IMR-90 (cell line): ENCODE results near the gene SPI1. TPM values are rescaled to one million over a fixed set of nuclear protein-coding genes. Genes with fewer than 3 reads are reported as not detected.

Experiments used
- ATAC-seq: fragments of 200-7000 bp; cut with Tn5 transposase; 2 replicates; pipeline ENCODE4 v1.9.1; 2020; ENCODE audit warnings: low read depth, mild to moderate bottlenecking, moderate library complexity
- BruUV-seq: library from RNA; stranded (reverse); fragments of 400-500 nt; replicated peaks from 2 replicates; lab custom pipeline; 2021; lab: Mats Ljungman, UMichigan
- CTCF ChIA-PET: fragments of 300-600 bp; formaldehyde crosslinking; extraction: SDS; loops from one replicate; lab custom pipeline; 2021; ENCODE audit warnings: antibody characterized with exemption; lab: Yijun Ruan, JAX
- POLR2A ChIA-PET: fragments of 300-600 bp; sonication (Branson Sonifier 250); formaldehyde crosslinking; loops from one replicate; lab custom pipeline; 2022; ENCODE audit warnings: antibody characterized with exemption; ENCODE audit not compliant: unreplicated experiment; lab: Charles Lee
- DNase-seq: peaks from one replicate; pipeline ENCODE4 v3.0.0; 2013
- H2AFZ ChIP-seq: replicated peaks from 2 replicates; pipeline ENCODE3; 2013; ENCODE audit warnings: low read length, mild to moderate bottlenecking; ENCODE audit not compliant: poor library complexity
- H2AK5ac ChIP-seq: 2 replicates; pipeline ENCODE4 v1.6.1; 2013; ENCODE audit warnings: low read depth, low read length, inconsistent platforms
- H2AK9ac ChIP-seq: replicated peaks from 2 replicates; pipeline ENCODE3; 2013; ENCODE audit warnings: mild to moderate bottlenecking, low read depth, low read length, moderate library complexity; ENCODE audit not compliant: poor library complexity
- H2BK120ac ChIP-seq: 2 replicates; pipeline ENCODE4 v1.6.1; 2013; ENCODE audit warnings: low read depth, low read length, inconsistent platforms
- H2BK15ac ChIP-seq: 3 replicates; pipeline ENCODE4 v1.6.1; 2013; ENCODE audit warnings: low read depth, low read length, inconsistent platforms
- H2BK20ac ChIP-seq: 2 replicates; pipeline ENCODE4 v1.6.1; 2013; ENCODE audit warnings: low read depth, mild to moderate bottlenecking, inconsistent platforms, low read length, moderate library complexity
- H2BK5ac ChIP-seq: 2 replicates; pipeline ENCODE4 v1.6.1; 2013; ENCODE audit warnings: mild to moderate bottlenecking, low read depth, low read length, inconsistent platforms; ENCODE audit not compliant: poor library complexity, severe bottlenecking
- H3K14ac ChIP-seq: replicated peaks from 2 replicates; pipeline ENCODE4 v1.6.1; 2013; ENCODE audit warnings: low read depth, low read length, inconsistent platforms
- H3K18ac ChIP-seq: 2 replicates; pipeline ENCODE4 v1.6.1; 2013; ENCODE audit warnings: low read depth, low read length, control low read depth
- H3K23ac ChIP-seq: 2 replicates; pipeline ENCODE4 v1.6.1; 2013; ENCODE audit warnings: low read depth, low read length, inconsistent platforms
- H3K27ac ChIP-seq: 2 replicates; pipeline ENCODE4 v1.5.1; 2013; ENCODE audit warnings: mild to moderate bottlenecking, control low read depth, low read length; ENCODE audit not compliant: insufficient read depth
- H3K27me3 ChIP-seq: 2 replicates; pipeline ENCODE4 v1.6.1; 2013; ENCODE audit warnings: low read length; ENCODE audit not compliant: control insufficient read depth, insufficient read depth
- H3K36me3 ChIP-seq: 2 replicates; pipeline ENCODE4 v1.6.1; 2013; ENCODE audit warnings: low read length, mixed read lengths; ENCODE audit not compliant: control insufficient read depth, insufficient read depth
- H3K4ac ChIP-seq: 2 replicates; pipeline ENCODE4 v1.6.1; 2013; ENCODE audit warnings: low read depth, low read length, inconsistent platforms
- H3K4me1 ChIP-seq: 2 replicates; pipeline ENCODE4 v1.6.1; 2013; ENCODE audit warnings: low read length, mixed read lengths; ENCODE audit not compliant: control insufficient read depth, insufficient read depth
- H3K4me2 ChIP-seq: 2 replicates; pipeline ENCODE4 v1.6.1; 2013; ENCODE audit warnings: low read depth, mild to moderate bottlenecking, control low read depth, low read length, moderate library complexity
- H3K4me3 ChIP-seq: 2 replicates; pipeline ENCODE4 v1.5.1; 2013; ENCODE audit warnings: low read depth, mild to moderate bottlenecking, control low read depth, low read length, moderate library complexity; ENCODE audit not compliant: insufficient read depth
- H3K56ac ChIP-seq: 2 replicates; pipeline ENCODE4 v1.6.1; 2013; ENCODE audit warnings: low read length, inconsistent platforms; ENCODE audit not compliant: insufficient read depth; ENCODE audit errors: extremely low read depth
- H3K79me1 ChIP-seq, 2 experiments: 2 replicates each; pipeline ENCODE4 v1.6.1; 2013; ENCODE audit warnings: low read length in 2 of 2, inconsistent platforms in 1 of 2, low read depth in 1 of 2
- H3K9ac ChIP-seq: 2 replicates; pipeline ENCODE4 v1.6.1; 2013; ENCODE audit warnings: low read depth, low read length, control low read depth
- H3K9me1 ChIP-seq: 2 replicates; pipeline ENCODE4 v1.6.1; 2013; ENCODE audit warnings: low read length, inconsistent platforms; ENCODE audit not compliant: insufficient read depth
- H3K9me3 ChIP-seq: 2 replicates; pipeline ENCODE4 v1.6.1; 2013; ENCODE audit warnings: low read length; ENCODE audit not compliant: control insufficient read depth, insufficient read depth
- H4K20me1 ChIP-seq: 2 replicates; pipeline ENCODE4 v1.6.1; 2013; ENCODE audit warnings: low read length, inconsistent platforms; ENCODE audit not compliant: insufficient read depth
- H4K5ac ChIP-seq: 2 replicates; pipeline ENCODE4 v1.6.1; 2013; ENCODE audit warnings: mild to moderate bottlenecking, low read depth, low read length, control low read depth
- H4K8ac ChIP-seq, 2 experiments: 2 replicates each; pipeline ENCODE4 v1.6.1; 2013; ENCODE audit warnings: low read depth in 2 of 2, low read length in 2 of 2, control low read depth in 1 of 2, inconsistent platforms in 1 of 2
- H4K91ac ChIP-seq: 2 replicates; pipeline ENCODE4 v1.6.1; 2013; ENCODE audit warnings: low read depth, low read length, inconsistent platforms; ENCODE audit not compliant: insufficient read depth
- CTCF ChIP-seq: conservative IDR thresholded peaks from 2 replicates; pipeline ENCODE4 v1.5.1; 2012; ENCODE audit warnings: mild to moderate bottlenecking, low read depth, low read length, improper control_type of control experiment
- FOS ChIP-seq: fragments of 150-350 bp; IDR thresholded peaks from 2 replicates; pipeline ENCODE4 v1.6.1; 2016; ENCODE audit warnings: low read depth, low read length
- MAFK ChIP-seq: IDR thresholded peaks from 2 replicates; pipeline ENCODE4 v1.6.1; 2012; ENCODE audit warnings: low read depth, low read length, improper control_type of control experiment
- MXI1 ChIP-seq: IDR thresholded peaks from 2 replicates; pipeline ENCODE4 v1.6.1; 2012; ENCODE audit warnings: low read depth, mild to moderate bottlenecking, low read length, moderate library complexity, borderline replicate concordance
- NFE2L2 ChIP-seq: fragments of 150-350 bp; IDR thresholded peaks from 2 replicates; pipeline ENCODE4 v1.6.1; 2016; ENCODE audit warnings: low read depth, mild to moderate bottlenecking, low read length
- POLR2A ChIP-seq: IDR thresholded peaks from 2 replicates; pipeline ENCODE4 v1.6.1; 2012; ENCODE audit warnings: mild to moderate bottlenecking, low read depth, low read length
- RCOR1 ChIP-seq: IDR thresholded peaks from 2 replicates; pipeline ENCODE4 v1.6.1; 2012; ENCODE audit warnings: mild to moderate bottlenecking, low read length, improper control_type of control experiment; ENCODE audit not compliant: insufficient replicate concordance
- SMC3 ChIP-seq: fragments of 150-350 bp; IDR thresholded peaks from 2 replicates; pipeline ENCODE4 v1.6.1; 2016; ENCODE audit warnings: low read depth, mild to moderate bottlenecking, antibody characterized with exemption, low read length, moderate library complexity
- USF2 ChIP-seq: fragments of 150-350 bp; IDR thresholded peaks from 2 replicates; pipeline ENCODE4 v1.6.1; 2017; ENCODE audit warnings: mild to moderate bottlenecking, antibody characterized with exemption, low read length, low read depth
- WGBS, 2 experiments: methylation state at CpG; one replicate each; pipeline versions ENCODE4 v1.1.5 to v1.1.7; 2013; ENCODE audit warnings: missing lambda C conversion rate in 2 of 2; ENCODE audit not compliant: insufficient read length in 1 of 2; ENCODE audit errors: extremely low coverage in 2 of 2; 5-methylcytosine and 5-hydroxymethylcytosine counted together
- dilution Hi-C: fragments of 300-500 bp; cut with HindIII; formaldehyde crosslinking; loops from one replicate; pipeline ENCODE4 v1.14.3; 2018; ENCODE audit warnings: low sequenced_read_pairs; ENCODE audit not compliant: unreplicated experiment
- in situ Hi-C: fragments of 300-500 bp; cut with MboI; formaldehyde crosslinking; loops from 3 replicates; pipeline ENCODE4 v1.14.3; 2019; ENCODE audit warnings: low sequenced_read_pairs, inconsistent platforms, mixed read lengths
- intact Hi-C: fragments of 100-400 bp; cut with micrococcal nuclease; formaldehyde crosslinking; loops from 2 replicates; pipeline ENCODE4 v1.10.0; 2022
- polyA plus RNA-seq, 3 experiments: library from polyadenylated mRNA; depleted of rRNA; stranded (reverse); fragments of >200 nt; gene quantifications; 2 replicates each; pipeline ENCODE4 v1.2.3, GENCODE V29; 2012; ENCODE audit warnings: low replicate concordance in 1 of 3
- total RNA-seq: library from RNA; depleted of rRNA; stranded (reverse); fragments of >200 nt; gene quantifications from 2 replicates; pipeline ENCODE4 v1.2.3, GENCODE V29; 2012

The SPI1 gene
- total and polyA plus RNA-seq, 2 of the 4 experiments (the other 2 are of a cell fraction) = not detected

DNA sequence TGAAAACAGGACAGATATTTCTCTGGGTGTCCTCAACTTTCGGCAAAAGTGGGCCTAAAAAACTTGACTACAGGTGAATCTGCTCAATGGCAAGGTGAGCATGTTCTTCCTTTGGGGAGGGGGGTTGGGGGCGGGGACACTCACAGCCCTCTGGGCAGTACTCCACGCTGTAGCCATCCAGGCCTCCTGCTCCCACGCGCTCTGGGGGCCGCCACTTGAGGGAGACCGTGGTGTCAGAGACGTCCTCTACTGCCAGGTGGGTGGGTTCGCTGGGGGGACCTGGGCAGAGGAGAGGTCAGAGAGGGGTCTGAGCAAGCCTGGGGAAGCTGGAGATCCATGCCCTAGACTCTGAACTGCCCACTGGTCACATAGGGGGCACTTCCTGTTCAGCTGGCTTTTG lies 42.6 kb downstream of the SPI1 start:
- Histone ChIP-seq H2AFZ (no peak overlapping the region), H4K91ac (no peak overlapping the region), H2AK5ac (no peak overlapping the region), H3K4me3 (no peak overlapping the region), H2BK5ac (no peak overlapping the region), H3K27ac (no peak overlapping the region), H3K4me2 (no peak overlapping the region), H2BK120ac (no peak overlapping the region), H3K79me1 (no peaks in the 10 kb centered on the region), H2AK9ac (no peak overlapping the region), H4K20me1 (no peaks in the 10 kb centered on the region), H2BK15ac (no peak overlapping the region), H2BK20ac (no peak overlapping the region), H3K4me1 (no peaks in the 10 kb centered on the region), H3K14ac (no peak overlapping the region), H3K4ac (no peak overlapping the region), H3K23ac (no peak overlapping the region), H3K18ac (no peak overlapping the region), H3K9me3 (no peaks in the 10 kb centered on the region), H3K9ac (no peak overlapping the region), H3K27me3 (no peaks in the 10 kb centered on the region; the same call in 1 of the 2 replicates), H3K56ac (no peak overlapping the region), H4K5ac (no peak overlapping the region), H3K36me3 (no peaks in the 10 kb centered on the region), H4K8ac (no peak overlapping the region), H3K9me1 (no peaks in the 10 kb centered on the region)
- no TSS peak for BruUV-seq
- 63% methylated on average over 6 of the region's 9 CpGs; no CpG with 5 or more reads in 1 of the 2 experiments for WGBS, 2 experiments
- DNase-seq = no peak
- ATAC-seq = no peak
- CTCF ChIA-PET = no interaction called here
- in situ Hi-C loops = no loop called here
- dilution Hi-C loops = no loop called here
- POLR2A ChIA-PET = no interaction called here
- intact Hi-C loops = no loop called here
- TF ChIP-seq SMC3 (no peak), POLR2A (no peak), NFE2L2 (no peak), MXI1 (no peak), RCOR1 (no peak), USF2 (no peak), MAFK (no peak), CTCF (no peak), FOS (no peak)
